SK-N-MC (cell line): Measurements from ENCODE around the gene THAP9.
"Not testable (repeated sequence)": the region's sequence is repeated elsewhere in the genome, so short reads cannot be mapped to it uniquely, and the experiment has no call there.

ENCODE experiments used
- DNase-seq: peaks from one replicate; pipeline ENCODE4 v3.0.0-alpha.2; 2011; ENCODE audit warnings: low read depth, low spot score
- H3K27ac ChIP-seq: fragments of 200-600 bp; sonication (generic); 2 replicates; pipeline ENCODE4 v1.5.1; 2016; ENCODE audit warnings: mixed run types
- H3K36me3 ChIP-seq: fragments of 200-600 bp; sonication (generic); 2 replicates; pipeline ENCODE4 v1.6.1; 2017; ENCODE audit warnings: antibody characterized with exemption, low read length, mixed read lengths; ENCODE audit not compliant: insufficient read depth
- H3K4me3 ChIP-seq: fragments of 200-600 bp; sonication (generic); 2 replicates; pipeline ENCODE4 v1.5.1; 2016
- H3K9ac ChIP-seq: fragments of 200-600 bp; sonication (generic); 2 replicates; pipeline ENCODE4 v1.8.0; 2017; ENCODE audit warnings: mixed run types, mixed read lengths; ENCODE audit not compliant: insufficient read length
- H3K9me3 ChIP-seq: fragments of 200-600 bp; sonication (generic); 2 replicates; pipeline ENCODE4 v1.6.1; 2017; ENCODE audit warnings: low read depth, mild to moderate bottlenecking, antibody characterized with exemption, low read length, moderate library complexity, mixed read lengths
- EZH2 ChIP-seq: fragments of 200-600 bp; sonication (generic); IDR thresholded peaks from one replicate; pipeline ENCODE4 v1.6.1; 2017; ENCODE audit warnings: antibody characterized with exemption
- FOXP2 ChIP-seq: optimal IDR thresholded peaks from 2 replicates; pipeline ENCODE3; 2011; ENCODE audit warnings: mild to moderate bottlenecking, moderate library complexity; ENCODE audit not compliant: insufficient read depth; ENCODE audit errors: extremely low read length, control extremely low read depth
- POLR2AphosphoS5 ChIP-seq: IDR thresholded peaks from 2 replicates; pipeline ENCODE4 v1.6.1; 2012; ENCODE audit warnings: mild to moderate bottlenecking, low read depth, low read length, borderline replicate concordance

Gene THAP9

GRCh38 chr4:82865592-82865991, 34.9 kb upstream of the THAP9 start:
- TF ChIP-seq EZH2 (no peak), FOXP2 (no peak), POLR2AphosphoS5 (no peak)
- Histone ChIP-seq H3K36me3 (peaks cover 80% of the 10 kb centered on the region), H3K9ac (no peak overlapping the region), H3K9me3 (no peaks in the 10 kb centered on the region), H3K4me3 (no peak overlapping the region), H3K27ac (peak overlapping the region; percentile 39; the same call in 1 of the 2 replicates)
- peak; percentile 75 for DNase-seq

DNA sequence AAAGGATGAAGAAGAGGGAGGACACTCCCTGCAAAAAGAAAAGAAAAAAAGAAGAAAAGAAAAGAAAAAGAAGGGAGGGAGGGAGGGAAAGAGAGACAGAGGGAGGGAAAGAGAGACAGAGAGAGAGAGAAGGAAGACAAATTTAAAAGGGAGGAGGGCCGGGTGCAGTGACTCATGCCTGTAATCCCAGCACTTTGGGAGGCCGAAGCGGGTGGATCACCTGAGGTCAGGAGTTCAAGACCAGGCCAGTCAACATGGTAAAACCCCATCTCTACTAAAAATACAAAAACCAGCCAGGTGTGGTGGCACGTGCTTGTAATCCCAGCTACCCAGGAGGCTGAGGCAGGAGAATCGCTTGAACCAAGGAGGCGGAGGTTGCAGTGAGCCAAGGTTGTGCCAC, 34.5 kb upstream of the THAP9 start:
- H3K9ac ChIP-seq, H3K9me3 ChIP-seq, DNase-seq, H3K4me3 ChIP-seq: not testable (repeated sequence)
- Histone ChIP-seq H3K27ac (peak overlapping the region; percentile 39; the same call in 1 of the 2 replicates), H3K36me3 (peaks cover 83% of the 10 kb centered on the region)

DNA sequence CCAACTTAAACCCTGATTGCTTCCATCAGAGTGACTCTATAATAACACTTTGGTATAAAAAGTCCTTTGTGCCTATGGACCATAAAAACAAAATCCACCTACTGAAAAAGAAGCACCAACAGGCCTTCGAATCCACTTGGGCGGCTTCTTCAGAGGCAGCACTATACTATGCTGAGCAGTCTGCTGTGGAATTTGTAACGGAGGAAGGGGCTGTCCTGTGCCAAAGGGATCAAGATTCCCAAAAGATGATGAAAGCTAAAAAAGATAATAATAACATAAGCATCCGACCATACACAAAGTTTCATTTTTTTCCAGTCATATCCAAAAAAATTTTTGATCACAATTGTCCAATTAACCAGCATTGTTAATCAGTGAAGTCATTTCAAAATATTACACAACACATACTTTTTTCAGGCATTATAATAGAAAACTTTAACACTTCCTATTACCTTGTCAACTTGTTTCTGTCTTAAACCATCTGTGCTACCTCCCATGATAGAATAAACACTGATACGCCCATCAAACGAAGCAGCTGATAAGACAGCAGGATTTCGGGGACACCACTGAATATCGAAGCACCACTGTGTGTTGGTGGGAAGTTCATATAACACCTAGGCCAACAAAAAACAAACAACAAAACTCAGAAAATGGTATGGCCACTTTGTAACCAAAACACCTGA, 33.7 kb upstream of the THAP9 start:
- Histone ChIP-seq H3K9me3 (no peaks in the 10 kb centered on the region), H3K9ac (no peak overlapping the region), H3K4me3 (no peak overlapping the region), H3K36me3 (peaks cover 84% of the 10 kb centered on the region), H3K27ac (peak overlapping the region; percentile 71)
- TF ChIP-seq POLR2AphosphoS5 (no peak), FOXP2 (no peak), EZH2 (no peak)
- DNase-seq = no peak

DNA sequence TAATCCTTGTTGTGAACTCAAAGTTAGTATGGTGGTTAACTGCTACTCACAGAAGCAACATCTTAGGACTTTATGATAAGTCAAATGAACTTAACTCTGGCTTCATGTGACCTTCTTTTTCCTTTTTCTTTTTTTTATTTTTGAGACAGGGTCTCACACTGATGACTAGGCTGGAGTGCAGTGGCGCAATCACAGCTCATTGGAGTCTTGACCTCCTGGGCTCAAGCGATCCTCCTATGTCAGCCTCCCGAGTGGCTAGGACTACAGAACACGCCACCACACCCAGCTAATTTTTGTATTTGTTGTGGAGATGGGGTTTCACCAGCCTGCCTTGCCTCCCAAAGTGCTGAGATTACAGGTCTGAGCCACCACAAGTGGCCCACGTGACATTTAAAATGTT, 32.0 kb upstream of the THAP9 start:
- Histone ChIP-seq H3K4me3 (no peak overlapping the region), H3K36me3 (peaks cover 88% of the 10 kb centered on the region), H3K9ac (no peak overlapping the region), H3K9me3 (no peaks in the 10 kb centered on the region), H3K27ac (no peak overlapping the region)
- no peak for DNase-seq
- no peak for TF ChIP-seq POLR2AphosphoS5

GRCh38 chr4:82885410-82885809, 15.1 kb upstream of the THAP9 start:
- Histone ChIP-seq H3K36me3 (peaks cover 37% of the 10 kb centered on the region), H3K27ac (no peak overlapping the region), H3K9me3 (no peaks in the 10 kb centered on the region), H3K4me3 (no peak overlapping the region), H3K9ac (no peak overlapping the region)
- no peak for DNase-seq
- TF ChIP-seq FOXP2 = no peak
- no peak for TF ChIP-seq EZH2
- TF ChIP-seq POLR2AphosphoS5 = no peak

- no peak overlapping the region for H3K27ac ChIP-seq
- no peak for DNase-seq
- H3K36me3 ChIP-seq = peaks cover 32% of the 10 kb centered on the region
- no peaks in the 10 kb centered on the region for H3K9me3 ChIP-seq
- H3K9ac ChIP-seq = peak overlapping the region; percentile 41
- TF ChIP-seq EZH2 = no peak
- no peak for TF ChIP-seq POLR2AphosphoS5
- no peak for TF ChIP-seq FOXP2
- H3K4me3 ChIP-seq = no peak overlapping the region
Measured at GRCh38 chr4:82886147-82886942, 14.2 kb upstream of the THAP9 start.

GRCh38 chr4:82889287-82889686, 11.2 kb upstream of the THAP9 start:
- peak overlapping the region; percentile 94 for H3K9ac ChIP-seq
- TF ChIP-seq POLR2AphosphoS5 (no peak), EZH2 (no peak)
- peak overlapping the region; percentile 6; the same call in 1 of the 2 replicates for H3K27ac ChIP-seq
- DNase-seq = no peak
- no peaks in the 10 kb centered on the region for H3K9me3 ChIP-seq
- peak overlapping the region; percentile 90 for H3K4me3 ChIP-seq
- peaks cover 31% of the 10 kb centered on the region for H3K36me3 ChIP-seq

- TF ChIP-seq POLR2AphosphoS5 = no peak
- TF ChIP-seq FOXP2 = no peak
- no peak for TF ChIP-seq EZH2
- Histone ChIP-seq H3K27ac (peak overlapping the region; percentile 87), H3K9me3 (no peaks in the 10 kb centered on the region), H3K36me3 (peaks cover 36% of the 10 kb centered on the region), H3K4me3 (peak overlapping the region; percentile 90), H3K9ac (peak overlapping the region; percentile 94)
- no peak for DNase-seq
Measured at GRCh38 chr4:82890528-82890900, 10.0 kb upstream of the THAP9 start.
